GM19043 (cell line): Measurements from ENCODE around the gene ZDHHC18.
"Not testable (repeated sequence)": the region's sequence is repeated elsewhere in the genome, so short reads cannot be mapped to it uniquely, and the experiment has no call there.

Experiments used
- ATAC-seq: cut with Tn5 transposase; IDR thresholded peaks from one replicate; pipeline ENCODE4 v1.9.1; 2021; ENCODE audit warnings: low read depth; ENCODE audit not compliant: unreplicated experiment

Gene ZDHHC18

DNA sequence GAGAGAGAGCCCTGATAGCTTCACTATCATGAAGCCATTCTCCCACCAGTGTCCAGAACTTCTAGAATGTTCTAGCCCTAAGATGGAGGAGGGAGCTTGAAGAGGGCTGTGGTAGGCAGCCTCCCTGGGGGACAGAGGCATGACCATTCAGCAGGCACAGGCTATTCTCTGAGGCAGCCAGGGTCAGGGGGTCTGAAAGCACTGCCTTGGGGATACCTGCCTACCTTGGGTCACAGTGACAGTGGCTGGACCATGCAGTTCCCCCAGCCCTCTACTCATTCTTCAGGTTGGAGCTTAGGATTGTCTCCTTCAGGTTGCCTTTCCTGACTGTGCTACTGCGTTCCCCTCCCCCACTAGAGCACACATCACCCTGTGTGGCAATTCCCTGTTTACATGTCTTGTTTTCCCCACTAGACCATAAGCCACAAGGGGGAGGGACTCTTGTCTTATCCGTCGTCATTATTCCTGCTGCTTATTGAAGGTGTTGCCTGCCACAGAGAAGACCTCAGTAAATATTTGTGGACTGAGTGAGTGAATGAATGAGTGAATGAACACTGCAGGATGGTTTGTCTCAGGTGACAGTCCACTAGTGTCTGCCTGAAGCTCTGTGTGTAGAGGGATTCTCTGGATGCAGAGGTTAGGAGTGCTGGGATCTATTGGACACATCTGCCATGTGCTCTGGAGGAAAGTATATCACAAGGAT, 5.2 kb downstream of the ZDHHC18 start:
- no peak for ATAC-seq

DNA sequence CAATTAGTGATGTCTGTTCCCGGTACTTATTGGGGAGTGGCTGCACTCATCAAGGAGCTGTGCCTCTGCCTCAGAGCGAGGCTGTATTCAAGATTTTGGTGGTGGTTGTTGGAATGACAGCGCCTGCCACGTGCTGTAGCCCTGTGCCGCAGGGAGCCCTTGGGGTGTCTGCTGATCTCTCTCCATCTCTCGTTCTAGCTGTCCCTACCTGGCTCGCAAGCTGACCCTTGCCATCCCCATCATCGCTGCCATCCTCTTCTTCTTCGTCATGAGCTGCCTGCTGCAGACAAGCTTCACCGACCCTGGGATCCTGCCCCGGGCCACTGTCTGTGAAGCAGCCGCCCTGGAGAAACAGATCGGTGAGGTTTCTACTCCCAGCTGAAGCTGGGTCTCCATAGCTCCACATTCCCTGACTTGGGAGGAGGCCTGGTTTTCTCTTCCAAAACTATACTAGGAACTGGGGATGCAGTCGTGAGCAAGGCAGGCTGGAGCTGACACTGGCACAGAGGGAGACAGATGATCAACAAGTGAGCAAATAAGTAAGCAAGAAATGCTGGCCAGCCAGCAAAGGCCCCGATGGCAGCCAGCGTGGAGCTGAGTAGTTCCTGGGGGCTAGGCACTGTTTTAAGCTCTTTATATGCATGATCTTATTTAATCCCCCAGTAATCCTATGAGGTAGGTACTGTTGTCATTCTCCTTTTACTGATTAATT, 5.9 kb downstream of the ZDHHC18 start:
- no peak for ATAC-seq

GRCh38 chr1:26833432-26834405, 7.2 kb downstream of the ZDHHC18 start:
- ATAC-seq: peak; percentile 85

GRCh38 chr1:26837665-26838064, 11.2 kb downstream of the ZDHHC18 start:
- not testable (repeated sequence) for ATAC-seq

- peak; percentile 93 for ATAC-seq
Measured at GRCh38 chr1:26838474-26839338, 12.2 kb downstream of the ZDHHC18 start.

- ATAC-seq: no peak
Measured at GRCh38 chr1:26839339-26839722, 12.8 kb downstream of the ZDHHC18 start.

DNA sequence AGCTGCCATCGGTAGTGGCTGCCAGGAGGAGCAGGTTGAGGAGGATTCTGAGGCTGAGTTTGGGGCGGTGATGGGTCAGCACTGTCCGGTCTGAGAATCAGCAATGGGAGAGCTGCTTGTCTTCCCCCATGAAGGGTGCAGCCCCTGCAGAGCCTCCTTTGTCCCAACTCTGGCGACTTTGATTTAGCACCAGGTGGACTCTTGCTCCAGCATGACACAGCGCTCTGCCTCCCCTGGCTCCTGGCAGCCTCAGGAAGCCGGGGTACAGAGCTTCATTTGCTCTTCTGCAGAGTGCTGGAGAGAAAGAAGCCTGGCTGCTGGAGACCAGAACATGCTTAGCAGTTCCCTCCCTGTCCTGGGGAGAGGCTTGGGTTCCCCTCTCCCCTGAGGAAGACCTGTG, 13.3 kb downstream of the ZDHHC18 start:
- ATAC-seq: no peak

DNA sequence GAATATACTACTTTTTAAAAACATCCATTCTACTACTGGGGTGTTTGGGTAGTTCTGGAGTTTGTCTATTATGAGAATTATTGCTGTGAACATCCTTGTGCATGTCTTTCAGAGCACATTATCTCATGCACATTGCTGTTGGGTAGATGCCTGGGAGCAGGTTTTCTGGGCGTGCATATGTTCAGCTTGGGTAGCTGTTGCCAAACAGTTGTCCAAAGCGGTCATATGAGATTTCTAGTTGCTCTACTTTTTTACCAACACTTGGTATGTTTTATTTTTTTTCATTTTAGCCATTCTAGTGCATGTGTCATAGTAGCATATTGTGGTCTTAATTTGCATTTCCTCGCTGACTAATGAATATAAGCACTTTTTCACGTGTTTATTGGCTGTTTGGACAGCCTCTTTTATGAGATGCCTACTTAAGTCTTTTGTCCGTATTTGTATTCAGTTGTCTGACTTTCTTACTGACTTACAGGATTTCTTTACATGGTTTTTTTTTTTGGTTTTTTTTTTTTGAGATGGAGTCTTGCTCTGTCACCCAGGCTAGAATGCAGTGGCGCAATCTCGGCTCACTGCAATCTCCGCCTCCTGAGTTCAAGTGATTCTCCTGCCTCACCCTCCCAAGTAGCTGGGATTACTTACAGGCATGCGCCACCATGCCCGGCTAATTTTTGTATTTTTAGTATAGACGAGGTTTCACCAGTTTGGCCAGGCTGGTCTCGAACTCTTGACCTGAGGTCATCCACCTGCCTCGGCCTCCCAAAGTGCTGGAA, 18.1 kb downstream of the ZDHHC18 start:
- ATAC-seq: no peak

DNA sequence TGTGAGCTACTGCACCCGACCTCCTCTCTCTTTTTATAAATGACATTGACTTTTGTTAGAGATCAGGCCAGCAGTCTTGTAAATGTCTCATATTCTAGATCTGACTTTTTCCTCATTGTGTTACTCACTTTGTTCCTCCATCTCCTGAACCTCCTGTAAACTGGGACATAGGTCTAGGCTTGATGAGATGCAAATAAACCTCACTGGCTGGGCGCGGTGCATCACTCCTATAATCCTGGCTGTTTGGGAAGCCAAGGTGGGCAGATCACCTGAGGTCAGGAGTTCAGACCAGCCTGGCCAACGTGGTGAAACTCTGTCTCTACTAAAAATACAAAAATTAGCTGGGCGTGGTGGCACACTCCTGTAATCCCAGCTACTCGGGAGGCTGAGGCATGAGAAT, 21.3 kb downstream of the ZDHHC18 start:
- not testable (repeated sequence) for ATAC-seq

DNA sequence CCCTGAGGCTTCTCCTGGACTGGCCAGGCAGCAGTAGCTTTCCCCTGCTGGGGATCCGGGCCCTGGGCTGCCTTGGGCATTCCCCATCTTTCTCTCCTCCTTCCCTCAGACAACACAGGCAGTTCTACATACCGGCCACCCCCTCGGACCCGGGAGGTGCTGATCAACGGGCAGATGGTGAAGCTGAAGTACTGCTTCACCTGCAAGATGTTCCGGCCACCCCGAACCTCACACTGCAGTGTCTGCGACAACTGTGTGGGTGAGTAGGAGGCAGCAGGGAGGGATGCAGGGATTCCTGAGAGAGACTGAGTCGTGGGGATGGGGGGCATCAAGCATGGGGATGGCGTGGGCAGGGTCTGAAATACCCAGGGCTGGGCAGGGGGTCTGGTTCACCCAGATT, 22.0 kb downstream of the ZDHHC18 start:
- no peak for ATAC-seq

DNA sequence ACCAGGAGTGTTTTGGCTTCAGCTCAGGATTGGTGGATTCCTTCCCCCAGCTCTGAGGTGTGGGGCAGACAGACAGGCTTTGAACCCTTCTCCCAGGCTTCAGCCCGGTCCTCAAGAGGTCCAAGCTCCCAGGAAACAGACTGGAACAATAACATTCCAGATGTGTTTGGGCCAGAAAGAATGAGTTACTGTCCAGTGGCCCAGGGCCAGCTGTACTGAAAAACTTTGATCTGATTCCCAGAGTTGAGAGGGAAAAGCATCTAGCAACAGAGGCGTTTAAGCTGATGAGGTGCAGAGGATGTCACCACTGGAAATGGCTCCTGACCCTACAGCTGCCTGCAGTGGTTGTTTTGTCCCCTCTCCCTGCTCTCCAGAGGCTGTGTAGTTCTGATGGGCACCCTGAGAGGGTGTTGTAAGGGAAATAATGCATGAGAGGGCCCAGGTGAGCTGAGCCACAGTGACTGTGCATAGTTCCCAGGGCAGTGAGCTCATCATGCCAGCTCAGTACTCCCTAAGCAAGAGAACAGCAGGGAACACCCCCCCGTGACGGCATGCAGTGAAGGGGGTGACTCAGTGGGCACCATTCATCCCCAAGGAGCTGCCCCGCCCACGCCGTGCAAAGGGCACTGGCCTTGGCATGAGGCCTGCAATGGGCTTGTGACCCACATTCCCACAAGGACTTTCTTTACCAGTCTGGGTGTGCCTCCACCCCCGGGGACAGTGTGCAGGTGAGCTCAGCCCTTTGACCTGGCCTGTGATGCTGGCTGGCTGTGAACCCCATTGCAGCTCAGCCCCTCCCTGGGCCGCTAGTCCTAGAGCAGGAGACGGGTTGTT, 22.7 kb downstream of the ZDHHC18 start:
- no peak for ATAC-seq

GRCh38 chr1:26851106-26851684, 24.7 kb downstream of the ZDHHC18 start:
- no peak for ATAC-seq

DNA sequence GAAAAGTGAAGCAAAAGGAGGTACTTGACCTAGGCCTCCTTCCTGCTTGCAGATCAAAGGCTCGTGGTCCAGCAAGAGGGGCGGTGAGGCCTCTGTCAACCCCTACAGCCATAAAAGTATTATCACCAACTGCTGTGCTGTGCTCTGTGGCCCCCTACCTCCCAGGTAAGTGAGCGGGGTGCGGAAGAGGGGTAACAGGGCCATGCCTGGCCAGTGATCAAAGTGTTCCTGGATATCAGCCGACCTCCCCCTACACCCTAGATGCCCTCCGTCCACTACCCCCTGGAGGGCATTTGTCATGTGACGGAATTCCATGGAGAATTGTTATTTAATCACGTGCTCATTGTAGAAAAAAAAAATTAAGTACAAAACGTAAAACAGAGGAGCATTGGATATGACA, 26.2 kb downstream of the ZDHHC18 start:
- no peak for ATAC-seq

DNA sequence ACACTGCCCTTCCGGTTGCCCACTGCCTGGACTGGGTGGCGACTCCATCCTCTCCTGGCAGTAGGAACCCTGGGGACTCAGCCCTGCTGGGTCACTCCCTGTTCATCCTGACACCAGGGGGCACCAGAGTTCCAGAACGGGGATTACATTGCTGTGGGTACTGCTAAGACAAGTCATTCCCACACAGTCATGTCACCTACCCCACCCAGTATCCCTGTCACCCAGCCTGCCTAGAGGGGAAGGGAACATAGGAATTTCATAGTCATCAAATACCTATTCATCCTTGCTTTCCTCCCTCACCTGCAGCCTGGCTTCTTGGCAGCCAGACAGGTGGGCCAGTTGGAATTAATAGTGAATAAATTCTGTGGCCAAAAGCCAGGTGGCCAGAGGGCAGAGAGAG, 26.7 kb downstream of the ZDHHC18 start:
- ATAC-seq: no peak

DNA sequence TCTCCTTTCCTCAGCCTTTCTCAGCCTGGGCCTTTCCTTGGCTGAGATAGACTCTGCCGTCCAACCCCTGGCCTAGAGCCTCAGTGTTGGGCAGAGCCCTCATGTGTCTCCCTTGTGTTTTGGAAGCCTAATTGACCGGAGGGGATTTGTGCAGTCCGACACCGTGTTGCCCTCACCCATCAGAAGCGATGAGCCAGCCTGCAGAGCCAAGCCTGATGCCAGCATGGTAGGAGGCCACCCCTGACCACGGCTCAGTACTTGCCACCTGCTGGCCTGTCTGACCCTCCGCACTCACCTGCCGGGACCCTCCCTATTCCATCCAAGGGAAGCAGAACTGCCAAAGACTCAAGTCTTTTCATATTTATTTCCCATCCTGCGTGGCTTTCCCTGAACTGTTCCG, 27.1 kb downstream of the ZDHHC18 start:
- no peak for ATAC-seq

GRCh38 chr1:26854906-26855305, 28.4 kb downstream of the ZDHHC18 start:
- ATAC-seq: no peak

GRCh38 chr1:26855636-26856035, 29.1 kb downstream of the ZDHHC18 start:
- ATAC-seq: no peak

DNA sequence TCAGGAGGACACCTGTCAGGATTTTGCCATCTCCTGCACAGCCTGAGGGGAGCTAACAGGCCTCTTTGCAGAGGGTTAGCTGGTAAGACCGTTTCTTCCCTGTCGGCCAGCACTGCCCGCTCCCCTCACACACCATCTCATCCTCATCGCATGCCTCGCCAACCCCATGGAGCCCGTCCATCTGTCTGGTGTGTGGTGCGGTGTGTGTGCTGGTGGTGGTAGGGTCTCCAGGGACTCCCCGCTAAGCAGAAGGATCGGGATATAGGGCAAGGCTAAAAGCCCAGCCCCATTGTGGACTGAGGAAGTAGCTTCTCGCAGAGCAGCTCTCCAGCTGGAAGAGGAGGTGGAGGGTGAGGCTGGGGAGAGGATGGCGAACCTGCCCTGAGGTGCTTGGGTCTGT, 29.7 kb downstream of the ZDHHC18 start:
- ATAC-seq: no peak
